Prostate gland (tissue), 2 donors: ENCODE results near the gene TFE3. TPM values are rescaled to one million over a fixed set of nuclear protein-coding genes. Genes with fewer than 3 reads are reported as not detected.

ENCODE experiments used
- DNase-seq: peaks from one replicate; pipeline ENCODE4 v3.0.0-alpha.2; 2019; ENCODE audit warnings: low spot score
- H3K27ac ChIP-seq, 2 donors: fragments of 200-600 bp; sonication (generic); 2 replicates each; pipeline ENCODE4 v1.5.1; 2017 to 2019
- H3K27me3 ChIP-seq: fragments of 200-600 bp; sonication (generic); replicated peaks from 2 replicates; pipeline ENCODE4 v1.5.1; 2019; ENCODE audit not compliant: insufficient read depth
- H3K36me3 ChIP-seq, 2 donors: fragments of 200-600 bp; sonication (generic); 1 replicate in 1 of 2; 2 replicates in 1 of 2; pipeline versions ENCODE4 v1.5.1 to v1.8.1; 2017 to 2019
- H3K4me1 ChIP-seq: fragments of 200-600 bp; sonication (generic); replicated peaks from 2 replicates; pipeline ENCODE4 v1.5.1; 2019
- H3K4me3 ChIP-seq, 2 donors: fragments of 200-600 bp; sonication (generic); 2 replicates each; pipeline ENCODE4 v1.5.1; 2017 to 2019
- H3K9me3 ChIP-seq: fragments of 200-600 bp; sonication (generic); 2 replicates; pipeline ENCODE4 v1.5.1; 2017
- POLR2A ChIP-seq: fragments of 450-650 bp; IDR thresholded peaks from one replicate; pipeline ENCODE4 v1.6.1; 2016; ENCODE audit warnings: antibody characterized with exemption, mild to moderate bottlenecking
- POLR2AphosphoS5 ChIP-seq: sonication (generic); formaldehyde crosslinking; IDR thresholded peaks from one replicate; pipeline ENCODE4 v1.6.1; 2017; ENCODE audit warnings: antibody characterized with exemption
- WGBS: methylation state at CpG from one replicate; pipeline ENCODE4 v1.1.5; 2018; 5-methylcytosine and 5-hydroxymethylcytosine counted together
- intact Hi-C: fragments of 100-400 bp; cut with DNase I; formaldehyde crosslinking; loops from one replicate; pipeline ENCODE4 v1.14.2; 2022
- total RNA-seq, 2 donors: library from RNA; depleted of rRNA; stranded (reverse); fragments of >200 nt; gene quantifications; one replicate each; pipeline ENCODE4 v1.1.0, GENCODE V29; 2016
- TF ChIP-seq, protein P1 (sequence below), 4 experiments: fragments of 200-600 bp in 2 of 4; fragments of 450-650 bp in 2 of 4; sonication (generic) in 2 of 4; IDR thresholded peaks; 1 replicate in 3 of 4; 2 replicates in 1 of 4; pipeline ENCODE4 v1.5.1; 2016 to 2019; ENCODE audit warnings: antibody characterized with exemption in 4 of 4, mild to moderate bottlenecking in 2 of 4, moderate library complexity in 2 of 4

Gene TFE3
- total RNA-seq, 2 donors from 2014 or later = 44.6 to 88.4 TPM

DNA sequence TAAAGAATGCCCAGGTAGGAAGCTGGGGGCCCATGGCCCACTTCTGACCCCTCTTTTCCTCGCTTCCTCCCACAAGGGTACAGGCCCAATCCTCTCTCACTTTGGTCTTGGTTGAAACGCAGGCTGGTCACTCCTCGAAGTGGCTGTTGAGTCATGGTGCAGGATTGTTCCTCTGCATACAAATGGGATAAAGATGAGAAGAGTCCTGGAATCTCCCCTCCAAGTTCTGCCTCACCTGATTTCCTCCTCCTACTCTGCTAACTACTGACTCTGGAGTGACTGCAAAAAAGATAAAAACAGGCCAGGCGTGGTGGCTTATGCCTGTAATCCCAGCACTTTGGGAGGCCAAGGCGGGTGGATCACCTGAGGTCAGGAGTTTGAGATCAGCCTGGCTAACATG, 34.8 kb upstream of the TFE3 start:
- WGBS = 77% methylated on average over 5 of the region's 5 CpGs
- H3K27me3 ChIP-seq = no peaks in the 10 kb centered on the region
- intact Hi-C loops = no loop called here
- no peaks in the 10 kb centered on the region for H3K9me3 ChIP-seq
- no peaks in the 10 kb centered on the region for H3K36me3 ChIP-seq
- TF ChIP-seq, protein P1, sequence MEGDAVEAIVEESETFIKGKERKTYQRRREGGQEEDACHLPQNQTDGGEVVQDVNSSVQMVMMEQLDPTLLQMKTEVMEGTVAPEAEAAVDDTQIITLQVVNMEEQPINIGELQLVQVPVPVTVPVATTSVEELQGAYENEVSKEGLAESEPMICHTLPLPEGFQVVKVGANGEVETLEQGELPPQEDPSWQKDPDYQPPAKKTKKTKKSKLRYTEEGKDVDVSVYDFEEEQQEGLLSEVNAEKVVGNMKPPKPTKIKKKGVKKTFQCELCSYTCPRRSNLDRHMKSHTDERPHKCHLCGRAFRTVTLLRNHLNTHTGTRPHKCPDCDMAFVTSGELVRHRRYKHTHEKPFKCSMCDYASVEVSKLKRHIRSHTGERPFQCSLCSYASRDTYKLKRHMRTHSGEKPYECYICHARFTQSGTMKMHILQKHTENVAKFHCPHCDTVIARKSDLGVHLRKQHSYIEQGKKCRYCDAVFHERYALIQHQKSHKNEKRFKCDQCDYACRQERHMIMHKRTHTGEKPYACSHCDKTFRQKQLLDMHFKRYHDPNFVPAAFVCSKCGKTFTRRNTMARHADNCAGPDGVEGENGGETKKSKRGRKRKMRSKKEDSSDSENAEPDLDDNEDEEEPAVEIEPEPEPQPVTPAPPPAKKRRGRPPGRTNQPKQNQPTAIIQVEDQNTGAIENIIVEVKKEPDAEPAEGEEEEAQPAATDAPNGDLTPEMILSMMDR (IDR thresholded peaks at IDR 0.05) = no peak
- TF ChIP-seq POLR2AphosphoS5 = no peak
- TF ChIP-seq POLR2A = no peak
- no peaks in the 10 kb centered on the region for H3K4me1 ChIP-seq
- H3K4me3 ChIP-seq = no peak overlapping the region
- no peak for DNase-seq
- no peak overlapping the region for H3K27ac ChIP-seq

DNA sequence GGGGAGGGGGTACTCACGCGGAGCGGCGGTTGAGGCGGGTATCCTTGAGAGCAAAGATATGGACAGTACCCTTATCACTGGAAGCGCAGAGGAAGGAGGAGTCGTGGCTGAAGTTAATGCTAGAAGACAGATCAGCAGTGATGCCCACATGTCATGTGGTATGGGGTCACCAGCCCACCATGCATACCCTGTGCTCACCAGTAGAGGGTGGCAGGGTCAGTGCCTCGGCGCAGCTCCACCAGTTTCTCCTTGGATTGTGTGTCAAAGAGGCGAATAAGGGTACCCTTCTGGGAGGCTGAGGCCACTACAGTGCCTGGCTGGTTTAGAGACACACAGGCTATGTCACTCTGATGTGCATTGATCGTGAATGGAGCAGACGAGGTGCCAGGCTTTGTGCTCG, 32.2 kb upstream of the TFE3 start:
- TF ChIP-seq, protein P1 (IDR thresholded peaks at IDR 0.05) = no peak
- TF ChIP-seq POLR2A = no peak
- no peak for TF ChIP-seq POLR2AphosphoS5
- DNase-seq = no peak
- Histone ChIP-seq H3K27ac (no peak overlapping the region), H3K27me3 (no peaks in the 10 kb centered on the region), H3K36me3 (no peaks in the 10 kb centered on the region), H3K9me3 (no peaks in the 10 kb centered on the region), H3K4me1 (no peaks in the 10 kb centered on the region), H3K4me3 (no peak overlapping the region)
- intact Hi-C loops = no loop called here
- 78% methylated on average over 13 of the region's 13 CpGs for WGBS

DNA sequence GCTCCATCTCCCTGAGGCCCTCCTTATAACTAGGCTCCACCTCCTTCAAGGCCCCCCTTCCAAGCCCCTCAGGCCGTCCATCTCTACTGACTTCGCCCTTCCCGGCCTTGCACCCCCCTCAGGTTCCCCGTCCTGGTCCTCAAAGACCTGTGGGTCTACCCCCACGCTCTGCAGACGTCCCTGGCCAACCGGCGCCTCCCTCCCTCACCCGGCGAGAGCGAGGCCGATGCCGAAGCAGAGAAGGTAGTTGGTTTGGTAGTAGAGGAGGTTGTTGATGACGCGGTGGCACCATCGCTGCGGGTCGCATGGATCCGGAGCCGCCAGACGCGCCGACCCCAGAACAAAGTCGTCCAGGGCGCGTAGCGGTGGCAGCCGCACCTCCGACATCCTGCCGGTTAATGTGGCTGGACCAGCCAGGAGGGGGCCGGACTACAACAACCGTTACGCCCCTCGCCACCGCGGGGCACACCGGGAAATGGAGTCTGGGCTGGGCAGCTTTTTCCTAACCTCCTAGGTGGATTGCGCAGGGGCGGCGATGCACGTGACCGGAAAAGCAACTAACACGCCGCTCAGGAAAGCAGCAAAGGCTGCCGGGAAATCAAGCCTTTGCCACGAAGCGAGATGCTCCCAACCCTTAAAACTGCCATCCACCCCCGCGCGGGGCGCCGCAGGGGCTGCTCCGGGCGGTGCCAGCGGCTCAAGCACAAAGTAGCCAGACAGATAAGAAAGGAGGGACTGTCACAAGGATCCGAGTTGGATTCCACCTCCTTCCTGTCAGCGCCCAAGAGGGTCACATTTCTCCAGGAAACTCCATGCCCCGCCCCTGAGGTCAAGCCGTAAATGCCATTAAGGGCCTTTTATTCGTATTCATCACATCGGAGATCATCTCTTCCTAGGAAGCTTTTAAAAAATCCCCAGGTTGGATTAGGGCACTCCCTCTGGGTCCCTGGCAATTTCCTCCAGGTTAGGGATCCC, 30.7 kb upstream of the TFE3 start, which contains the start of gene PRAF2:
TSS of gene PRAF2 (minus strand) at position 402 of the 975 bp plus-strand sequence. CDS start at position 387, 15 bp downstream.
- WGBS = 2% methylated on average over 25 of the region's 61 CpGs
- peak within 1 kb of the TSS; percentile 31 to 34 for H3K4me3 ChIP-seq
- H3K27me3 ChIP-seq = no peaks in the 10 kb centered on the region
- TF ChIP-seq POLR2A (peak; percentile 57), POLR2AphosphoS5 (peak; percentile 96)
- TF ChIP-seq, protein P1 (IDR thresholded peaks at IDR 0.05) = peak in 1 of 4 experiments; percentile 40
- intact Hi-C loops = no loop called here
- H3K27ac ChIP-seq = peak within 1 kb of the TSS; percentile 42 to 58
- no peaks in the 10 kb centered on the region for H3K4me1 ChIP-seq
- H3K9me3 ChIP-seq = no peaks in the 10 kb centered on the region
- H3K36me3 ChIP-seq = no peaks in the 10 kb centered on the region
- DNase-seq = peak; percentile 91

DNA sequence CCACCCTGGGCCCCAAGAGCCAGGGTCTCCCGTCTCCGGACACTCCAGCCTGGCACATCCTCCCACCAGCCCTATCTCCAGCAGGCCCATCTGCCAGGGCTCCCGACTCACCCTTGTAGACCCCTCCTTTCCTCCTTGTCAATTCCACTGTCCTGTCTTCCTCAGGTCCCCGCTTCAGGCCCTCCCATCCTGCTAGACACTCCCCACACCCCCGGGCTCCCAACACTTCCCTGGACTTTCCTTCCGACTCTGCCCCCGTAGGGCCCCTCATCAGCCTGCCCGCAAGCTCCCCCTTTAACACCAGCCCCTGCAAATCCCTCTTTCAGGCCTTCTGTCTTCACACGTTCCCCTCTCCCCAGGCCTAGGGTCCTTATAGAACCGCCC, 29.5 kb upstream of the TFE3 start:
- no peak for TF ChIP-seq POLR2A
- TF ChIP-seq POLR2AphosphoS5 = no peak
- TF ChIP-seq, protein P1 (IDR thresholded peaks at IDR 0.05) = no peak
- DNase-seq = no peak
- no peaks in the 10 kb centered on the region for H3K27me3 ChIP-seq
- intact Hi-C loops = no loop called here
- no peaks in the 10 kb centered on the region for H3K36me3 ChIP-seq
- H3K9me3 ChIP-seq = no peaks in the 10 kb centered on the region
- H3K4me3 ChIP-seq = peak overlapping the region in 1 of 2 donors; percentile 25
- peak overlapping the region in 1 of 2 donors; percentile 19 for H3K27ac ChIP-seq
- H3K4me1 ChIP-seq = no peaks in the 10 kb centered on the region
- WGBS = 10% methylated on average over 10 of the region's 10 CpGs
